ENCODE measurements around the gene TMEM164. TPM values are rescaled to one million over a fixed set of nuclear protein-coding genes. Genes with fewer than 3 reads are reported as not detected.

TMEM164 gene
- total and polyA plus RNA-seq, 2 experiments from 2014 or later, result 3.4 to 17.2 TPM

- H3K4me3 ChIP-seq, result no peak overlapping the region
- TF ChIP-seq JUNB (IDR thresholded peaks at IDR 0.05; ENCODE audit: unreplicated experiment), result no peak
- no peak for TF ChIP-seq CREB1 (CRISPR knock-in tag; IDR thresholded peaks at IDR 0.05; ENCODE audit: low read depth)
- TF ChIP-seq EZH2 (IDR thresholded peaks at IDR 0.05; ENCODE audit: low read depth, unreplicated experiment), result no peak
- no peak for TF ChIP-seq ZNF114 (CRISPR knock-in tag; IDR thresholded peaks at IDR 0.05)
- no peak for TF ChIP-seq EZH2phosphoT487 (IDR thresholded peaks at IDR 0.05; ENCODE audit: unreplicated experiment)
- TF ChIP-seq ZNF462 (CRISPR knock-in tag; IDR thresholded peaks at IDR 0.05), result no peak
- no peak for TF ChIP-seq CTCF (conservative IDR thresholded peaks at IDR 0.05; ENCODE audit: low read depth in 2 of 2)
- TF ChIP-seq POLR2AphosphoS5 (IDR thresholded peaks at IDR 0.05; ENCODE audit: low read depth), result no peak
- no peak for TF ChIP-seq REST (IDR thresholded peaks at IDR 0.05; ENCODE audit: unreplicated experiment)
- no peak for TF ChIP-seq ZNF331 (CRISPR knock-in tag; IDR thresholded peaks at IDR 0.05; ENCODE audit: low read depth)
- TF ChIP-seq STAT1 (IDR thresholded peaks at IDR 0.05; ENCODE audit: unreplicated experiment), result no peak
- TF ChIP-seq NANOG (IDR thresholded peaks at IDR 0.05; ENCODE audit: borderline replicate concordance), result no peak
- no peak for TF ChIP-seq ETS1 (IDR thresholded peaks at IDR 0.05)
- Mint-ChIP-seq H3K4me3 (no peak overlapping the region), H3K4me1 (peaks cover 5% of the 10 kb centered on the region; the same call in 2 of the 3 replicates), H3K27me3 (ENCODE audit: insufficient read depth, low read depth, poor library complexity) (peaks cover 5% of the 10 kb centered on the region), H3K27ac (no peak overlapping the region), H3K9me3 (no peaks in the 10 kb centered on the region; the same call in 2 of the 3 replicates), H3K36me3 (ENCODE audit: low read depth) (no peaks in the 10 kb centered on the region; the same call in 1 of the 3 replicates)
- no peak for DNase-seq (ENCODE audit: low spot score)
- H4K20me1 ChIP-seq (replicated peaks; ENCODE audit: insufficient read depth), result no peaks in the 10 kb centered on the region
- no peaks in the 10 kb centered on the region for H3F3A ChIP-seq (replicated peaks; ENCODE audit: low read depth)
- no peaks in the 10 kb centered on the region for H3K79me2 ChIP-seq (replicated peaks; ENCODE audit: insufficient read depth)
- H3K9me2 ChIP-seq (ENCODE audit: insufficient read depth), result no peaks in the 10 kb centered on the region
- no peaks in the 10 kb centered on the region for H3K27me3 ChIP-seq (ENCODE audit: insufficient read depth)
- H3K4me2 ChIP-seq, result no peak overlapping the region
- H2AFZ ChIP-seq, result no peak overlapping the region
- H3K27ac ChIP-seq (ENCODE audit: low read depth), result no peak overlapping the region
- no peak for ATAC-seq
- H3K4me1 ChIP-seq (ENCODE audit: insufficient read depth), result no peaks in the 10 kb centered on the region
- H3K36me3 ChIP-seq (ENCODE audit: insufficient read depth), result no peaks in the 10 kb centered on the region
Observed at GRCh38 chrX:110173192-110174175, 170.6 kb downstream of the TMEM164 start.
